ENCODE data around the gene FGR.
"Not testable (repeated sequence)": the region's sequence is repeated elsewhere in the genome, so short reads cannot be mapped to it uniquely, and the experiment has no call there.

The FGR gene

GRCh38 chr1:27634177-27634984, 604 bp downstream of the FGR start:
- DNase-seq: peak in 4 of 5 experiments; percentile 26 to 62 (median 50)

GRCh38 chr1:27633640-27634176, 1.3 kb downstream of the FGR start:
- no peak for DNase-seq

GRCh38 chr1:27633298-27633610, 1.7 kb downstream of the FGR start:
- DNase-seq: no peak

GRCh38 chr1:27632387-27633297, 2.3 kb downstream of the FGR start:
- DNase-seq: peak in 2 of 5 experiments; percentile 24 to 77

GRCh38 chr1:27630859-27631491, 4.0 kb downstream of the FGR start:
- DNase-seq: no peak

- DNase-seq: no peak
Measured at GRCh38 chr1:27628712-27629111, 6.3 kb downstream of the FGR start.

- DNase-seq: not testable (repeated sequence)
Measured at GRCh38 chr1:27627733-27628132, 7.3 kb downstream of the FGR start.

GRCh38 chr1:27627061-27627460, 7.9 kb downstream of the FGR start:
- DNase-seq: no peak

GRCh38 chr1:27626031-27626935, 8.7 kb downstream of the FGR start:
- DNase-seq: no peak

- DNase-seq: no peak
Measured at GRCh38 chr1:27624467-27625178, 10.4 kb downstream of the FGR start.

GRCh38 chr1:27623327-27624212, 11.4 kb downstream of the FGR start:
- DNase-seq: no peak

- DNase-seq: no peak
Measured at GRCh38 chr1:27622828-27623227, 12.2 kb downstream of the FGR start.

- no peak for DNase-seq
Measured at GRCh38 chr1:27621051-27621920, 13.7 kb downstream of the FGR start.

GRCh38 chr1:27619782-27620438, 15.1 kb downstream of the FGR start:
- DNase-seq: not testable (repeated sequence)

- peak in 2 of 5 experiments; percentile 63 to 85 for DNase-seq
Measured at GRCh38 chr1:27618341-27619082, 16.5 kb downstream of the FGR start.

GRCh38 chr1:27617420-27617819, 17.6 kb downstream of the FGR start:
- no peak for DNase-seq

GRCh38 chr1:27616441-27616840, 18.5 kb downstream of the FGR start:
- no peak for DNase-seq

All from T-helper 2 cell (primary cell).